NCI-H2227 treated with DMSO at 0.1 percent for 48 hours (cell line): ENCODE results near the gene MRPL44.

Source experiments
- DNase-seq: peaks from one replicate; lab custom pipeline; 2025; lab: John Stamatoyannopoulos, UW

MRPL44 gene

GRCh38 chr2:224009605-224010315 lies 52.5 kb downstream of the MRPL44 start:
- no peak for DNase-seq

GRCh38 chr2:224011837-224012236 lies 54.6 kb downstream of the MRPL44 start:
- DNase-seq, result no peak

- DNase-seq, result no peak
These were observed 57.1 kb downstream of the MRPL44 start for GRCh38 chr2:224014336-224014735.

GRCh38 chr2:224016963-224017362 lies 59.7 kb downstream of the MRPL44 start:
- DNase-seq, result no peak
